ENCODE data around the gene SYT9. TPM values are rescaled to one million over a fixed set of nuclear protein-coding genes. Genes with fewer than 3 reads are reported as not detected.

Gene SYT9
- total and polyA plus RNA-seq, 2 donors (not counting 3 experiments of a cell fraction or from before 2014, with no cell fraction given), result 0.23 TPM; not detected in 1

DNA sequence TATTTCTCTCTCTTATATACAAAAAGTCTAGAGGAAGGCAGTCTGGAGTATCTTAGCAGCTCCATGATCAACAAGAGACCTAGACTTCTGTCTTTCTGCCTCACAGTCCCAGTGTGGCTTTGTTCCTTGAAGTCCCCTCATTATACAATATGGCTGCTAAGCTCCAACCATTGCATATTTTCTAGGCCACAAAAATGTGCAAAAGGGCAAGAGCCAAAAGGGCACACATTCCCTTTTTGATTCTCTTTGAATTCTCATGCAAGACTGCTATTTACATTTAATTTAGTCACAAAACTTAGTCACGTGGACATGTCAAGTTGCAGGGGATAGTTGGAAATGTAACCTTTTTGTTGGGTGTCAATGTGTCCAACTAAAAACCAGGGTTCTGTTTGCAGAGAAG is 169.4 kb downstream of the SYT9 start:
- Histone ChIP-seq H3K79me2 (ENCODE audit: control insufficient read depth, insufficient read depth, low read length) (no peaks in the 10 kb centered on the region), H2AFZ (ENCODE audit: low read depth, low read length) (no peak overlapping the region), H3K27ac (ENCODE audit: insufficient read depth, low read depth, low read length) (no peak overlapping the region), H3K4me1 (ENCODE audit: control insufficient read depth, extremely low read depth, insufficient read depth, low read length) (peaks cover 13% of the 10 kb centered on the region), H3K4me2 (ENCODE audit: insufficient read depth, low read length) (no peak overlapping the region), H4K20me1 (replicated peaks; ENCODE audit: control insufficient read depth, extremely low read depth, insufficient read depth, low read length) (no peaks in the 10 kb centered on the region), H3K36me3 (ENCODE audit: control insufficient read depth in 2 of 2, extremely low read depth in 1 of 2, insufficient read depth in 2 of 2, low read length in 2 of 2) (no peaks in the 10 kb centered on the region), H3K9me1 (replicated peaks; ENCODE audit: control insufficient read depth, extremely low read depth, insufficient read depth, low read length) (no peaks in the 10 kb centered on the region), H3K27me3 (ENCODE audit: control insufficient read depth in 2 of 2, insufficient read depth in 2 of 2, low read length in 2 of 2) (no peaks in the 10 kb centered on the region), H3K9me3 (replicated peaks; ENCODE audit: control insufficient read depth, insufficient read depth, low read length) (no peaks in the 10 kb centered on the region), H3K4me3 (replicated peaks in 1 of 3; ENCODE audit: insufficient read depth in 1 of 3, low read depth in 1 of 3, low read length in 3 of 3) (no peak overlapping the region), H3K9ac (replicated peaks; ENCODE audit: extremely low read depth, insufficient read depth, low read length) (no peak overlapping the region)
- POLR2A ChIA-PET, result no interaction called here
- TF ChIP-seq, protein P1, sequence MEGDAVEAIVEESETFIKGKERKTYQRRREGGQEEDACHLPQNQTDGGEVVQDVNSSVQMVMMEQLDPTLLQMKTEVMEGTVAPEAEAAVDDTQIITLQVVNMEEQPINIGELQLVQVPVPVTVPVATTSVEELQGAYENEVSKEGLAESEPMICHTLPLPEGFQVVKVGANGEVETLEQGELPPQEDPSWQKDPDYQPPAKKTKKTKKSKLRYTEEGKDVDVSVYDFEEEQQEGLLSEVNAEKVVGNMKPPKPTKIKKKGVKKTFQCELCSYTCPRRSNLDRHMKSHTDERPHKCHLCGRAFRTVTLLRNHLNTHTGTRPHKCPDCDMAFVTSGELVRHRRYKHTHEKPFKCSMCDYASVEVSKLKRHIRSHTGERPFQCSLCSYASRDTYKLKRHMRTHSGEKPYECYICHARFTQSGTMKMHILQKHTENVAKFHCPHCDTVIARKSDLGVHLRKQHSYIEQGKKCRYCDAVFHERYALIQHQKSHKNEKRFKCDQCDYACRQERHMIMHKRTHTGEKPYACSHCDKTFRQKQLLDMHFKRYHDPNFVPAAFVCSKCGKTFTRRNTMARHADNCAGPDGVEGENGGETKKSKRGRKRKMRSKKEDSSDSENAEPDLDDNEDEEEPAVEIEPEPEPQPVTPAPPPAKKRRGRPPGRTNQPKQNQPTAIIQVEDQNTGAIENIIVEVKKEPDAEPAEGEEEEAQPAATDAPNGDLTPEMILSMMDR (IDR thresholded peaks at IDR 0.05; ENCODE audit: extremely low read depth in 1 of 2, insufficient read depth in 1 of 2, low read depth in 1 of 2, low read length in 2 of 2), result no peak
- no peak for TF ChIP-seq EZH2 (IDR thresholded peaks at IDR 0.05; ENCODE audit: borderline replicate concordance, low read depth, low read length, severe bottlenecking)
- no peak for TF ChIP-seq GATA2 (IDR thresholded peaks at IDR 0.05; ENCODE audit: insufficient read depth, insufficient read length, low read depth, low read length)
- no peak for TF ChIP-seq MYC (IDR thresholded peaks at IDR 0.05; ENCODE audit: low read depth, low read length)
- TF ChIP-seq FOS (IDR thresholded peaks at IDR 0.05; ENCODE audit: borderline replicate concordance, insufficient read depth, low read length), result no peak
- TF ChIP-seq JUN (IDR thresholded peaks at IDR 0.05; ENCODE audit: borderline replicate concordance, insufficient read depth, insufficient read length, low read depth), result no peak
- no peak for TF ChIP-seq POLR2AphosphoS5 (IDR thresholded peaks at IDR 0.05; ENCODE audit: insufficient read depth, low read depth, low read length)
- TF ChIP-seq, protein P2, sequence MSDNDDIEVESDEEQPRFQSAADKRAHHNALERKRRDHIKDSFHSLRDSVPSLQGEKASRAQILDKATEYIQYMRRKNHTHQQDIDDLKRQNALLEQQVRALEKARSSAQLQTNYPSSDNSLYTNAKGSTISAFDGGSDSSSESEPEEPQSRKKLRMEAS (IDR thresholded peaks at IDR 0.05; ENCODE audit: insufficient read depth, insufficient read length), result no peak
- no peak for TF ChIP-seq POLR2A (IDR thresholded peaks at IDR 0.05; ENCODE audit: low read depth, low read length)
- no TSS peak for BruUV-seq (replicated peaks)
- intact Hi-C loops (cut with micrococcal nuclease) (no loop called here), dilution Hi-C loops (cut with MboI; ENCODE audit: extremely low pct_ligation_motif_present, low sequenced_read_pairs) (no loop called here)
- DNase-seq (ENCODE audit: low read depth, low spot score), result no peak
- no peak for FAIRE-seq
- CTCF ChIA-PET, result no interaction called here

Measured in endothelial cell of umbilical vein (primary cell).